T-helper 1 cell treated with Interleukin-12 subunit alpha and Interleukin-12 subunit beta and Interleukin-4 antibody, amounts not matched to agents 30 μg/mL and 1 μg/mL, for 36 hours (primary cell): ENCODE measurements around the gene NID1.

ENCODE experiments used
- H3K27ac Mint-ChIP-seq: one replicate; pipeline ENCODE4 v1.8.0; 2021; ENCODE audit warnings: mild to moderate bottlenecking, mixed read lengths
- H3K27me3 Mint-ChIP-seq: one replicate; pipeline ENCODE4 v1.8.0; 2021; ENCODE audit warnings: low read depth, mixed read lengths
- H3K36me3 Mint-ChIP-seq: one replicate; pipeline ENCODE4 v1.8.0; 2021; ENCODE audit warnings: low read depth, mixed read lengths
- H3K4me1 Mint-ChIP-seq: one replicate; pipeline ENCODE4 v1.8.0; 2021; ENCODE audit warnings: low read depth, mixed read lengths
- H3K4me3 Mint-ChIP-seq: one replicate; pipeline ENCODE4 v1.8.0; 2021; ENCODE audit warnings: mild to moderate bottlenecking, moderate library complexity, mixed read lengths
- H3K9me3 Mint-ChIP-seq: one replicate; pipeline ENCODE4 v1.8.0; 2021; ENCODE audit warnings: mixed read lengths

The NID1 gene

DNA sequence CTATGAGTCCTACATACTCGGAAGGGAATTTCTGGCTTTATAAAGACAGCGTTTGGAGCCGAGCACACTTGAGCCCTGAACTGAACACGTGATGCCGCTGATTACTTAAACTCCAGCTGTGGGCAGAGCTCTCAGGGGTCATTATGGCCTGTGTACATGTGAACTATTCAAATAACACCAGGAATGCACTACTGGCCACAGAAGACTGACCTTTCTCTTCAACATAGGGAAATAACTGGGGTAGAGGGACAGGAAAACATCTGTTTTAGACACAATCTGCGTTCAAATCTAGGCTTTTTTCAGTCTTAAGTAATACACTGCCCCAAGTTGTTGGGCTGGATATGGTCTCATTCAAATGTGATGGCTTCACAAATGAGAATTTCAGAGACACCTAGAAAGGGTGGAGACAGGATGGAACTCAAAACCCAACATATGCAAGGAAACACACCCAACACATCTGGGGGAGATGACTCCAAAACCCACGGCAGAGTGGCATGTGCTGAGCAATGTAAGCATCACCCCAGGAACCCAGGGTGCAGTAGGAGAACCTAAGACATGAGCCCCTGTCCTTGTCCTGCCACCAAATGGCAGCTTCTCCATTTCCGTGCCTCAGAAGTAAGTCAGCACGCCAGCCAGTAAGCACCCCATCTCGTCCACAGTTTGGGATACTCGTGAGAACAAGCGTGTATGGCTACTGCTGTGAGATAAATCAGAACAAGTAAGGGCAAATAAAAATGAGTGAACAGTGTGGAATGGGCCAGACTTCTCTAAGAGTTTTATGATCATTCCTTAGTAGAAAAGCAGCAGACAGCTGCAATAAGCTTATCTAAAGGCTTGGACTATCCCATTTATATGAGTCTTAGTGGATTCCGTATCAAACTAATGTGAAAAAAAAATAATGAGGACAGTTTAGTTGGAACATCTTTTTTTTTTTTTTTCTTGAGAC is 24.9 kb downstream of the NID1 start:
- no peak overlapping the region for H3K27ac Mint-ChIP-seq
- peaks cover 22% of the 10 kb centered on the region for H3K27me3 Mint-ChIP-seq
- peaks cover 5% of the 10 kb centered on the region for H3K9me3 Mint-ChIP-seq
- no peaks in the 10 kb centered on the region for H3K4me1 Mint-ChIP-seq
- H3K36me3 Mint-ChIP-seq: no peaks in the 10 kb centered on the region
- no peak overlapping the region for H3K4me3 Mint-ChIP-seq

- no peaks in the 10 kb centered on the region for H3K36me3 Mint-ChIP-seq
- no peaks in the 10 kb centered on the region for H3K4me1 Mint-ChIP-seq
- no peak overlapping the region for H3K4me3 Mint-ChIP-seq
- H3K9me3 Mint-ChIP-seq: peaks cover 3% of the 10 kb centered on the region
- no peak overlapping the region for H3K27ac Mint-ChIP-seq
- H3K27me3 Mint-ChIP-seq: peaks cover 19% of the 10 kb centered on the region
Observed at GRCh38 chr1:236038034-236038433, 26.9 kb downstream of the NID1 start.

- H3K27me3 Mint-ChIP-seq: peaks cover 11% of the 10 kb centered on the region
- no peaks in the 10 kb centered on the region for H3K9me3 Mint-ChIP-seq
- no peaks in the 10 kb centered on the region for H3K4me1 Mint-ChIP-seq
- H3K36me3 Mint-ChIP-seq: no peaks in the 10 kb centered on the region
- H3K4me3 Mint-ChIP-seq: no peak overlapping the region
- H3K27ac Mint-ChIP-seq: no peak overlapping the region
Observed at GRCh38 chr1:236035681-236036101, 29.2 kb downstream of the NID1 start.

GRCh38 chr1:236033336-236033735 is 31.6 kb downstream of the NID1 start:
- no peaks in the 10 kb centered on the region for H3K27me3 Mint-ChIP-seq
- no peaks in the 10 kb centered on the region for H3K36me3 Mint-ChIP-seq
- H3K4me3 Mint-ChIP-seq: no peak overlapping the region
- H3K27ac Mint-ChIP-seq: no peak overlapping the region
- no peaks in the 10 kb centered on the region for H3K4me1 Mint-ChIP-seq
- H3K9me3 Mint-ChIP-seq: no peaks in the 10 kb centered on the region

- H3K27ac Mint-ChIP-seq: no peak overlapping the region
- H3K4me3 Mint-ChIP-seq: no peak overlapping the region
- peaks cover 2% of the 10 kb centered on the region for H3K4me1 Mint-ChIP-seq
- H3K36me3 Mint-ChIP-seq: no peaks in the 10 kb centered on the region
- no peaks in the 10 kb centered on the region for H3K27me3 Mint-ChIP-seq
- no peaks in the 10 kb centered on the region for H3K9me3 Mint-ChIP-seq
Observed at GRCh38 chr1:236030534-236030933, 34.4 kb downstream of the NID1 start.

DNA sequence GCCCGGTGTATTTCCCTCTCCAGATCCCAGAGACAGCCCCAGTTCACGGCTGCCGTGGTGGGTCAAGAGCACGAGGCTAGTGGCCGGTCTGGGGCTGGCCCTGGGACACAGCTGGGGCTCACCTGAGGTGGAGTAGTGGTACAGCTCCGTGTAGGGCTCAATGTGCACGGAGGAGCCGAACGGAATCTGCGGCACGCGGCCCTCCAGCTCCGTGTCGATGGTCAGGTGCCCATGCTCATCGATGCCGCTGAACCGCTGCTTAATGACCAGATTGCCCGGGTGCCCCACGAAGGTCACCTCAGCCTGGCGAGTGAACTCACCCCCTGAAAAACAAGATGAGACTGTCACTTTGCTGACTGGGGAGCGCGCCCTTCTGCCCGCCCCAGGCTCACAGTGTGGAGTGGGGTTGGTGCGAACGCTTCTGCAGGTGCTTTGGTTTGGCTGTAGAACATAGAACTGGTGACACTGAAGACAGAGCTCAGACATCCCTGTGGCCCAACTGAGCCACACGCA is 35.4 kb downstream of the NID1 start:
- Mint-ChIP-seq H3K4me3 (no peak overlapping the region), H3K27ac (no peak overlapping the region)

DNA sequence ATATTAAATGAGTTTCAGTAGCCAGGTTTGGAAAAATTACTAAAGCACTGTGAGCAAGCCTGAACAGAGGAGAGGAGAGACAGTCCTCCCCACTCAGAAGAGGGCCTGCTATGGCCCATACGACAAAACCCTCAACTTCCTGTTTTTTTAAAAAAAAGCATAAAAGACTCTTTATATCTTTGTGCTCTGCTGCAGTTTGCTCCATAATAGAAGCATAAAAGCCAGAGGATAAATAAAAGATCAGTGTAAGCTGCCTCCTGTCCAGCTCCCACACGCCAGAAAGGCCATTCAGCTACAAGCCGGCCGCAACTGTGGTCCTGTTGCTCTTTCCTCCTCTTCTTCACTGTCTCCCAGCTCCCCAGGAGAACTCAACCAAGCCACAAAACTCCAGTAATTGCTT is 37.8 kb downstream of the NID1 start:
- peaks cover 2% of the 10 kb centered on the region for H3K4me1 Mint-ChIP-seq
- H3K36me3 Mint-ChIP-seq: no peaks in the 10 kb centered on the region
- no peak overlapping the region for H3K4me3 Mint-ChIP-seq
- H3K9me3 Mint-ChIP-seq: no peaks in the 10 kb centered on the region
- H3K27me3 Mint-ChIP-seq: no peaks in the 10 kb centered on the region
- no peak overlapping the region for H3K27ac Mint-ChIP-seq

More for the DNA sequence above, 35.4 kb downstream of the NID1 start:
- H3K4me1 Mint-ChIP-seq: peaks cover 2% of the 10 kb centered on the region
- H3K9me3 Mint-ChIP-seq: no peaks in the 10 kb centered on the region
- H3K36me3 Mint-ChIP-seq: no peaks in the 10 kb centered on the region
- no peaks in the 10 kb centered on the region for H3K27me3 Mint-ChIP-seq

- H3K4me3 Mint-ChIP-seq: no peak overlapping the region
- peaks cover under 1% of the 10 kb centered on the region for H3K27me3 Mint-ChIP-seq
- H3K9me3 Mint-ChIP-seq: no peaks in the 10 kb centered on the region
- H3K27ac Mint-ChIP-seq: no peak overlapping the region
- H3K4me1 Mint-ChIP-seq: peaks cover 2% of the 10 kb centered on the region
- H3K36me3 Mint-ChIP-seq: no peaks in the 10 kb centered on the region
Observed at GRCh38 chr1:236025836-236026235, 39.1 kb downstream of the NID1 start.

- Mint-ChIP-seq H3K27ac (no peak overlapping the region), H3K4me1 (peaks cover 2% of the 10 kb centered on the region), H3K4me3 (no peak overlapping the region), H3K9me3 (no peaks in the 10 kb centered on the region), H3K27me3 (peaks cover 8% of the 10 kb centered on the region), H3K36me3 (no peaks in the 10 kb centered on the region)
Observed at GRCh38 chr1:236024641-236025040, 40.2 kb downstream of the NID1 start.

DNA sequence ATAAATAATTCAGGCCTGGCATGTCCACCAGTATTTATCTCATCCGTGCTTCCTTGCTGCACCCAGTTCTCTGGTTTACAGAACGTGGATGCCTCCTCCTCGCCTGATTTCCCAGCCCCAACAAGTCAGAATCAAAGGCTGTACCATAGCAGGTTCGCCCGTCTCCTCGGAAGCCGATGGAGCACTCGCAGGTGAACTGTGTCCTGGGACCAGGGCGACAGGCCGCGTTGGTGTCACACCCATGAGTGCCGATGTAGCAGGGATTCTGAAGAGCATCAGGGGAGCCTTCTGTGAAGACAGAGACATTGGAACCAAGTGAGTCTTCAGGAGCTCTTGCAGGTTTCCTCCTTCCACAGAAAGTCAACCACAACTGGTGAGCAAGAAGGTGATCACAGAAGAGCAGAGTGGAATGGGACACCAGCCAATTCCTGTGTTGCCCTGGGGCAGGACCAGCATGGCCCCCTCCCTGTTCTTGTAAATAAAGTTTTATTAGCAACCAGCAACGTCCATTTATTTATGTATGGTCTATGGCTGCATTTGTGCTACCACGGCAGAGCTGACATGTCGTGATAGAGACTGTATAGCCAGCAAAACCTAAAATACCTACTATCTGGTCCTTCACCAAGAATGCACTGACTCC is 40.8 kb downstream of the NID1 start:
- no peaks in the 10 kb centered on the region for H3K36me3 Mint-ChIP-seq
- no peaks in the 10 kb centered on the region for H3K9me3 Mint-ChIP-seq
- no peak overlapping the region for H3K4me3 Mint-ChIP-seq
- H3K27ac Mint-ChIP-seq: no peak overlapping the region
- H3K4me1 Mint-ChIP-seq: peaks cover 2% of the 10 kb centered on the region
- H3K27me3 Mint-ChIP-seq: peaks cover 8% of the 10 kb centered on the region

DNA sequence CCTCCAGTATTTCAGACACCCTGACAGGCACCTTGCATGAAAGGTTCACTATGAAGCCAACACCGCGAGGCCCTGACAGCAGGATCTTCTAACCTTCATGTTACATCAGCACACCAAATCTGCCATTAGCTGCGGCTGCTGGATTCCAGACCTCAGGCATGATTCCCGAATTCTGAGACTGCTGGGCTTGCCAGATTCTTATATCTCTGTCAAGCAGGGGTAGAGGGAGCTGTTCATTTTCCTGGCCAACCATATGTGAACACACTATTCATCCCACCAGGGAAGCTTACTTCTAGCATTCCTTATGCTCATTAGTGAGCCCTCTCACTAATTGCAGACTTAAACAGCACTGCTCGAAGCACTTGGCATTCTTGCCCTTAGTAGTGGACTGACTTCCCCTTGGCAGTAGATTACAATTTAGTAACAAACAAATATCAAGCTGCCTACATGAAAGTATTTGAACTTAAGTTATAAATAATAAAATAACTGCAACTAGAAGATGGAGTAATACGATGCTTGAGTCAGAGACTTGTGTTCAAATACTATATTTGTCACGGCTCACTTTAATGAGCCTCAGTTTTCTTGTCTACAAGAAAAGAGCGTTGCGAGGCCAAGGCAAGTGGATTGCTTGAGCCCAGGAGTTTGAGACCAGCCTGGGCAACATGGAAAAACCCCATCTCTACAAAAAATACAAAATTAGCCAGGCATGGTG is 43.3 kb downstream of the NID1 start:
- Mint-ChIP-seq H3K27ac (no peak overlapping the region), H3K27me3 (peaks cover 13% of the 10 kb centered on the region), H3K9me3 (no peaks in the 10 kb centered on the region), H3K36me3 (no peaks in the 10 kb centered on the region), H3K4me1 (no peaks in the 10 kb centered on the region), H3K4me3 (no peak overlapping the region)

DNA sequence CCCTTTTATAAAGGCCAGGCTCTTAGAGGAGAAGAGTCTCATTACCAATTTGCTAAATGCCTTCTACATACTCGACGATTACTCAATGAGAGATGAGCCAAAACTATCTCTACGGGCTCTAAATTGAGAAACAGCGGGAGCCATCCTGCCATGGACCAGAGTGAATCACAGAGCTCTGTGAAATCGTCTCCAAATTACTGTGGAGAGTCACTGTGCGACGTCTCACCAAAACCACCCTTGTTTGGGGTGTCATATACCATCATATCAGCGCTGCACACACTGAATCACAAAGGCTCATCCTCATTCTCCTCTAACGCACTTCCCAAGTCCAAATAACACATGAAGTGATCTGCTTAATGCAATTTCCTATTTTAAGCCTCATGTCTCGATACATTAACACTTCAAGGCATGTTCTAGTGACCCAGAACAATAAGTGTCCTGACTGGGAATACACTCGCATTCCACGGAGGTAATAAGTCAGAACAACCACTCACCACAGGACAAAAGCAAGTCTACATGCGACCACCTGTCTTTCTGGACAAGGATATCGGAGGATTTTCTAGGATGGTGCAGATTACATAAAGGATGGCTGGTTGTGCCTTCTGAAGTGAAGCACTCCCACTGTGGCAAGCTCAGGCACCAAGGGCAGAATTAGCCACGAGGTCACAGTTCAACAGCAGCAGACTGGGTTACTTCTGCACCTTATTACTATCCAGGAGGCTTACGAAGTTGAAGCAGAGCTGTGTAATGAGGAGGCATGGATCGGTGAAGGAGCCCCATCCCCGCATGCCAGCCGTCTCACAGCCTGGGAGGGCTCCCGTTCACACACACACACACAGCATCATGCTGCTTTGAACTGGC is 44.3 kb downstream of the NID1 start:
- H3K27me3 Mint-ChIP-seq: peaks cover 19% of the 10 kb centered on the region
- no peak overlapping the region for H3K4me3 Mint-ChIP-seq
- no peaks in the 10 kb centered on the region for H3K4me1 Mint-ChIP-seq
- no peaks in the 10 kb centered on the region for H3K9me3 Mint-ChIP-seq
- H3K27ac Mint-ChIP-seq: no peak overlapping the region
- no peaks in the 10 kb centered on the region for H3K36me3 Mint-ChIP-seq

- no peaks in the 10 kb centered on the region for H3K9me3 Mint-ChIP-seq
- H3K27ac Mint-ChIP-seq: no peak overlapping the region
- H3K36me3 Mint-ChIP-seq: peaks cover 1% of the 10 kb centered on the region
- H3K4me1 Mint-ChIP-seq: no peaks in the 10 kb centered on the region
- H3K27me3 Mint-ChIP-seq: peaks cover 19% of the 10 kb centered on the region
- no peak overlapping the region for H3K4me3 Mint-ChIP-seq
Observed at GRCh38 chr1:236018885-236019453, 45.9 kb downstream of the NID1 start.
